PFSK-1 (cell line): ENCODE data around the gene PNMA6F.

Experiments
- FOXP2 ChIP-seq: optimal IDR thresholded peaks from 2 replicates; pipeline ENCODE3; 2011; ENCODE audit warnings: borderline replicate concordance, control low read depth, inconsistent platforms; ENCODE audit not compliant: insufficient read depth; ENCODE audit errors: extremely low read length, extremely low read depth
- POLR2AphosphoS5 ChIP-seq: IDR thresholded peaks from 2 replicates; pipeline ENCODE4 v1.6.1; 2012; ENCODE audit warnings: low read depth, mild to moderate bottlenecking, control low read depth, low read length, moderate library complexity
- REST ChIP-seq, 2 experiments: IDR thresholded peaks; 2 replicates each; pipeline versions ENCODE4 v1.6.1 to v1.8.0; 2011 to 2012; ENCODE audit warnings: low read depth in 2 of 2, low read length in 2 of 2, control low read depth in 1 of 2, inconsistent platforms in 1 of 2, mild to moderate bottlenecking in 1 of 2, moderate library complexity in 1 of 2; ENCODE audit not compliant: insufficient read depth in 1 of 2
- SIN3A ChIP-seq: IDR thresholded peaks from 2 replicates; pipeline ENCODE4 v1.6.1; 2012; ENCODE audit warnings: mild to moderate bottlenecking, low read length, moderate library complexity, borderline replicate concordance; ENCODE audit not compliant: insufficient read depth
- TAF1 ChIP-seq: IDR thresholded peaks from 2 replicates; pipeline ENCODE4 v1.6.1; 2012; ENCODE audit warnings: low read length, control low read depth, borderline replicate concordance; ENCODE audit not compliant: insufficient read depth

- TF ChIP-seq POLR2AphosphoS5 (no peak), FOXP2 (no peak), TAF1 (no peak), REST (IDR thresholded peaks at IDR 0.05; ENCODE audit: insufficient read depth in 1 of 2, low read depth in 2 of 2, low read length in 2 of 2) (no peak), SIN3A (no peak)
These were observed 31.3 kb upstream of the PNMA6F start for GRCh38 chrX:153352858-153353257.
